ENCODE measurements around the gene ANKS1B.

Gene ANKS1B

GRCh38 chr12:98893675-98894411, 1090.9 kb downstream of the ANKS1B start:
- in situ Hi-C loops (cut with HindIII; ENCODE audit: low pct_unique_long_range_greater_than_20kb, low sequenced_read_pairs) = no loop called here
- DNase-seq (ENCODE audit: low read depth in 1 of 2, low spot score in 1 of 2) = peak; percentile 16 to 68
- no peak for TF ChIP-seq JUND (IDR thresholded peaks at IDR 0.05; ENCODE audit: low read depth)

DNA sequence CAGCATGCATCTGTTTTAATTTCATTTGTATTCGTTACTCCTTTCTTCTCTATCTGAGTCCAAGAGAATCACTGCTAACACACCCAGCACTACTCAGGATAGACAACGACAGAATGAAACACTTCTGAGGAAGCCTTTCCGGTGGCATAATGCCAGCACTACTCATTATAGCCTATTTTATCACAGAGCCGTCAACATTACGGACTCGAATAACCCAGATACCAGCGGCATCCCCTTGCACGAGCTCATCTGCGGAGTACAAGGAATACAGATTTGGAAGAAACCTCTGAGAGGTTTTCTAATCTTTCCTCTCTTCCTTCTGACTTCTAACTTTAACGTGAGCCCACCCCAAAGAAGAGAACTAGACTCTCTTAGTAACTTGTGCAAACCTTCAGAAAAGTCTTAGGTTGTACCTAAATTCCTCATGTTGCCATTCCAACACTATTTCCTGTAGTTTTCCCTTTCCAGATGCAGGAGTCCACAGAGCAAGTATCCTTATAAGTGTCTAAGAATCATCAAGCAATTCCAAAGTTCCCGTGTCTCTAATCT, 1091.5 kb downstream of the ANKS1B start:
- no peak for TF ChIP-seq JUND (IDR thresholded peaks at IDR 0.05; ENCODE audit: low read depth)
- in situ Hi-C loops (cut with HindIII; ENCODE audit: low pct_unique_long_range_greater_than_20kb, low sequenced_read_pairs) = no loop called here
- DNase-seq (ENCODE audit: low read depth in 1 of 2, low spot score in 1 of 2) = no peak

DNA sequence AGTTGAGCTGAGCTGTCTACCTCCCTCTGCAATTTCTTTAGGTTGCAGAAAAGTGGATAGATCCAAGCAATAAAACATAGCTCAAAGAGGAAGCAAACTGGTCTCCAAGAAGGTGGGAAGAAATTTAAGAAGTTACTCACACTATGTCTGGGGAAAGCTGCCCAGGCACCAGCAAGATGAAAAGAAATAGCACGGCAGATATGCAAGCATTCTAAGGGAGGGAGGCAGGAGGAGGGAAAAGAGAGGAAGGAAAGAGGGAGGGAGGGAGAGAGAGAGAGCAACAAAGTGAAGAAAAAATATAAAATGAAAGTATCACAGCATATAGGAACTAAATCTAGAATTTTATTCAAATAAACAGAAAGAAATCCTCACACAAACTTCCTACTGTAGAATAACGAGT, 1099.0 kb downstream of the ANKS1B start:
- in situ Hi-C loops (cut with HindIII; ENCODE audit: low pct_unique_long_range_greater_than_20kb, low sequenced_read_pairs) = no loop called here
- TF ChIP-seq JUND (IDR thresholded peaks at IDR 0.05; ENCODE audit: low read depth) = no peak
- no peak for DNase-seq (ENCODE audit: low read depth in 1 of 2, low spot score in 1 of 2)

DNA sequence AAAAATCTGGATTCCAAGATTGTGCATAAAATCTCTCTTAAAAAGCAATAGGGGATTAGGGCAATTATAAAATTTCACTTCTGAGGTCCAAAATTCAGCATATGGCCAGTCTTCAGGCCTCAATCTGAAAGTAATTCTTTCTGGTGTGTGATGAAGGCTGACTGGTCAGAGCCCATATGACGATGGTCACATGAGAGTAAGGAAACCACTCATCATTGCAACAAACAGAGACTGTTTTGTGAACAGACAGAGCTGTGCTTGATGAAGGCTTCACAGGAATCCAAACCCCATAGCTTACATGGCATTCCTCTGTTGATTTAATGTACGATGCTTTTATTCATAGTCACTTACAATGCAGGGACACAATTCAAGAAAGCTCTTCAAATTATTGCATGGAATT, 1101.5 kb downstream of the ANKS1B start:
- TF ChIP-seq JUND (IDR thresholded peaks at IDR 0.05; ENCODE audit: low read depth) = no peak
- no peak for DNase-seq (ENCODE audit: low read depth in 1 of 2, low spot score in 1 of 2)
- in situ Hi-C loops (cut with HindIII; ENCODE audit: low pct_unique_long_range_greater_than_20kb, low sequenced_read_pairs) = no loop called here

- in situ Hi-C loops (cut with HindIII; ENCODE audit: low pct_unique_long_range_greater_than_20kb, low sequenced_read_pairs) = no loop called here
- no peak for TF ChIP-seq JUND (IDR thresholded peaks at IDR 0.05; ENCODE audit: low read depth)
- no peak for DNase-seq (ENCODE audit: low read depth in 1 of 2, low spot score in 1 of 2)
These were observed 1102.2 kb downstream of the ANKS1B start for GRCh38 chr12:98882526-98882925.

DNA sequence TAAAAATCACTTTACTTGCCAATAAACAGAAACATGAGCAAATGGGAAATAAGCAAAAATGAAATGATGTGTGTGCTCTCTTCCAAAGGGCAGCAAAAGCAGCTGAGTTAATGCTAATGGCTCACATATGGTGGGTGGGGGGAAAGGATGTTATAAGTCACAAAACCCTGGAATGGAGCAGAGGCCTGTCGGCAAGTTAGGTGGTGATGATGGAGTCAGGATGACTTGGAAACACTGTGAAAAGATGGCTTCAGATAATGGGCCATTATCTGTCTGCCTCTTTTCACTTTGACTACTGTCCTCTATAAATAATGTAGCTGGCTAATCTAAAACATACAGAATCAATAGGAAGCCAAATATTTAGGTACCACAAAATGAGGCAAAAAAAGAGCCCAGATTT, 1111.0 kb downstream of the ANKS1B start:
- no peak for DNase-seq (ENCODE audit: low read depth in 1 of 2, low spot score in 1 of 2)
- TF ChIP-seq JUND (IDR thresholded peaks at IDR 0.05; ENCODE audit: low read depth) = no peak
- in situ Hi-C loops (cut with HindIII; ENCODE audit: low pct_unique_long_range_greater_than_20kb, low sequenced_read_pairs) = no loop called here

GRCh38 chr12:98870504-98870903, 1114.2 kb downstream of the ANKS1B start:
- in situ Hi-C loops (cut with HindIII; ENCODE audit: low pct_unique_long_range_greater_than_20kb, low sequenced_read_pairs) = no loop called here
- no peak for TF ChIP-seq JUND (IDR thresholded peaks at IDR 0.05; ENCODE audit: low read depth)
- DNase-seq (ENCODE audit: low read depth in 1 of 2, low spot score in 1 of 2) = peak in 1 of 2 experiments; percentile 16

DNA sequence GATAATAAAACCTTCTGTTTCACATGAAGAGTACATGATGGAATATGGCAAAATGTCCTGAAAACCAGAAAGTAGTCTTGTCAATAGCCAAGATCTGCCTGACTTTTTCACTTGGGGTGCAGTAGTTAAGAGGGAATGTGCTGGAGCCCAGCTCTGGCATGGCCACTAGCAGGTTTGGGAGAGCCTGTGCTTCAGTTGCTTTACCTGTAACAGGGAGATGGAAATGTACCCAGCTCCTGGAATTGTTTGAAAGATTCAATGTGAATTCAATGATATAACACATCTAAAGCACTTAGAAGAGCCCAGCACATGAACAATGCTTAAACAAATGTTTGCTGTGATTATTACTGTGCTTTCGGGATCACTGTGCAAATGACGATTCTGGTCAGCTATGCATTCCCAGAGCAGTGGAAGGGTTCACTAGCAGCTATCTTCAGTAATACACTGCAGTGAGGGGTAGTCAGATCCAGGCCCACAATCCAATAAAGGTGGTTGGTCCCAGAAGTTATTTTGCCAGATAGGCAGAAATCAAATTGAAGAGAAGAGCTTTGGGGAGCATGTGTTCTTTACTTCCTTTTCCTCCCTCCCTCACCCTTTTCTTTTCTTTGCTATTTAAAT, 1114.7 kb downstream of the ANKS1B start:
- no peak for TF ChIP-seq JUND (IDR thresholded peaks at IDR 0.05; ENCODE audit: low read depth)
- in situ Hi-C loops (cut with HindIII; ENCODE audit: low pct_unique_long_range_greater_than_20kb, low sequenced_read_pairs) = no loop called here

DNA sequence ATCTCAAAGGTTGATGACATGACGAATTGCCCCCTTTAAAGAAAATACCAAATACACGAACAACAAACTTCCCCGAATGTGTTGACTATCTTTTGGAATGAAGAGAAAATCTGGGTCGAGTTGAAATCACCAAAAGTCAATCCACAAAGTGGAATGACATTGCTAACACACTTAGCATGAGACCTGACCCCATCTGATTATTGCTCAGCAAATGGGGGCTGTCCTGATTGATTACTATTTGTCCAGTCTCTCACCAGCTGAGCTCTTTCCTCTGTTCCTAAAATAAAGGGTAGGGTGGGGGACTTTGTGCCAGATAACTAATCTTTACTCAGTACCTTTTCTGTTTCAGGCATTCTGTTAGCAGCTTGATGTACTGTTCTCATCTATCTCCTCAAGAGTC, 1116.2 kb downstream of the ANKS1B start:
- no peak for TF ChIP-seq JUND (IDR thresholded peaks at IDR 0.05; ENCODE audit: low read depth)
- in situ Hi-C loops (cut with HindIII; ENCODE audit: low pct_unique_long_range_greater_than_20kb, low sequenced_read_pairs) = no loop called here
- no peak for DNase-seq (ENCODE audit: low read depth in 1 of 2, low spot score in 1 of 2)

More for the DNA sequence above, 1114.7 kb downstream of the ANKS1B start:
- DNase-seq (ENCODE audit: low read depth in 1 of 2, low spot score in 1 of 2) = no peak

GRCh38 chr12:98868076-98868475, 1116.7 kb downstream of the ANKS1B start:
- in situ Hi-C loops (cut with HindIII; ENCODE audit: low pct_unique_long_range_greater_than_20kb, low sequenced_read_pairs) = no loop called here
- no peak for TF ChIP-seq JUND (IDR thresholded peaks at IDR 0.05; ENCODE audit: low read depth)
- DNase-seq (ENCODE audit: low read depth in 1 of 2, low spot score in 1 of 2) = no peak

DNA sequence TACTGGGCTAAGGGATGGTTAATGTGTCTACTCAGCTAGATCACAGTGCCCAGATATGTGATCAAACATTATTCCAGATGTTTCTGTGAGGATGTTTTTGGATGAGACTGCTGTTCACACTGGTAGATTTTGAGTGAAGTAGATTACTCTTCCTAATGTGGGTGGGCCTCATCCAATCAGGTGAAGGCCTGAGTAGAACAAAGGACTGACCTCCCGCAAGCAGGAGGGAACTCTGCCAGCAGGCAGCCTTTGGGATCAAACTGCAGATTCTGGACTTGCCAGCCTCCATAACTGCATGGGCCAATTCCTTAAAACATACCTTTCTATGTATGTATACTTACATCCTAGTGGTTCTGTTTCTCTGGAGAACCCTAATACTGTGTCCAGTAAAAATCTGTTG, 1120.4 kb downstream of the ANKS1B start:
- DNase-seq (ENCODE audit: low read depth in 1 of 2, low spot score in 1 of 2) = no peak
- no peak for TF ChIP-seq JUND (IDR thresholded peaks at IDR 0.05; ENCODE audit: low read depth)
- in situ Hi-C loops (cut with HindIII; ENCODE audit: low pct_unique_long_range_greater_than_20kb, low sequenced_read_pairs) = no loop called here

- in situ Hi-C loops (cut with HindIII; ENCODE audit: low pct_unique_long_range_greater_than_20kb, low sequenced_read_pairs) = no loop called here
- no peak for DNase-seq (ENCODE audit: low read depth in 1 of 2, low spot score in 1 of 2)
- TF ChIP-seq JUND (IDR thresholded peaks at IDR 0.05; ENCODE audit: low read depth) = no peak
These were observed 1121.6 kb downstream of the ANKS1B start for GRCh38 chr12:98863167-98863566.

- in situ Hi-C loops (cut with HindIII; ENCODE audit: low pct_unique_long_range_greater_than_20kb, low sequenced_read_pairs) = no loop called here
- DNase-seq (ENCODE audit: low read depth in 1 of 2, low spot score in 1 of 2) = no peak
- no peak for TF ChIP-seq JUND (IDR thresholded peaks at IDR 0.05; ENCODE audit: low read depth)
These were observed 1123.5 kb downstream of the ANKS1B start for GRCh38 chr12:98861251-98861650.
